ENCODE data around the gene LTB4R2. TPM values are rescaled to one million over a fixed set of nuclear protein-coding genes. Genes with fewer than 3 reads are reported as not detected.
"Not testable (repeated sequence)": the region's sequence is repeated elsewhere in the genome, so short reads cannot be mapped to it uniquely, and the experiment has no call there.

The LTB4R2 gene
- total RNA-seq, 1 donor from 2014 or later = 0.65 TPM

GRCh38 chr14:24353559-24354481, 43.9 kb downstream of the LTB4R2 start:
- ATAC-seq (ENCODE audit: poor library complexity) = no peak
- intact Hi-C loops (cut with DNase I) = no loop called here
- DNase-seq = no peak

DNA sequence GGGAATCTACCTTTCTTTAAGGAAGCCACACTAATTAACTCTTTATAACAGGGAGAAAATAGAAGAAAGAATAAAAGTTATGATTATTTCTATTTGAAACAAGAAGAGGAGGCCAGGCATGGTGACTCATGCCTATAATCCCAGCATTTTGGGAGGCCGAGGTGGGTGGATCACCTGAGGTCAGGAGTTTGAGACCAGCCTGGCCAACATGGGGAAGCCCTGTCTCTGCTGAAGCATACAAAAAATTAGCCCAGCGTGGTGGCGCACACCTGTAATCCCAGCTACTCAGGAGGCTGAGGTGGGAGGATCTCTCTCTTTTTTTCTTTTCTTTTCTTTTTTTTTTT, 44.5 kb downstream of the LTB4R2 start:
- DNase-seq; ATAC-seq (ENCODE audit: poor library complexity); intact Hi-C loops (cut with DNase I): not testable (repeated sequence)

GRCh38 chr14:24355009-24355408, 45.1 kb downstream of the LTB4R2 start:
- ATAC-seq (ENCODE audit: poor library complexity) (no peak), DNase-seq (no peak)
- intact Hi-C loops (cut with DNase I) = no loop called here

- ATAC-seq (ENCODE audit: poor library complexity) = no peak
- intact Hi-C loops (cut with DNase I) = no loop called here
These were observed 46.3 kb downstream of the LTB4R2 start for GRCh38 chr14:24356208-24356607.

DNA sequence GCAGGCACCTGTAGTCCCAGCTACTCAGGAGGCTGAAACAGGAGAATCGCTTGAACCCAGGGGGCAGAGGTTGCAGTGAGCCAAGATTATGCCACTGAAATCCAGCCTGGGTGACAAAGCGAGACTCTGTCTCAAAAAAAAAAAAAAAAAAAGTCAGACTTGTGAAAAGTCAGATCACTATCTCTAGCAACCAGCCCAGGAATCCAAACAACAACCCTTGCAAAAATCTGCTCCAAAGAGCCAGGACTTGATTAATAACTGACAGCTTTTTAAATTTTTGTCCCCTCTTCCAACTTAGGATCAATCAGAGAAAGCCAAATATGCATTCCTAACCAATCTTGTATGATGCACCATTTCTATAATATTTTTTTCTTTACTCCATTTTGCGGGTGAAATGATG, 50.3 kb downstream of the LTB4R2 start:
- intact Hi-C loops (cut with DNase I) = no loop called here
- ATAC-seq (ENCODE audit: poor library complexity) (no peak), DNase-seq (no peak)

More at GRCh38 chr14:24356208-24356607, 46.3 kb downstream of the LTB4R2 start:
- no peak for DNase-seq

DNA sequence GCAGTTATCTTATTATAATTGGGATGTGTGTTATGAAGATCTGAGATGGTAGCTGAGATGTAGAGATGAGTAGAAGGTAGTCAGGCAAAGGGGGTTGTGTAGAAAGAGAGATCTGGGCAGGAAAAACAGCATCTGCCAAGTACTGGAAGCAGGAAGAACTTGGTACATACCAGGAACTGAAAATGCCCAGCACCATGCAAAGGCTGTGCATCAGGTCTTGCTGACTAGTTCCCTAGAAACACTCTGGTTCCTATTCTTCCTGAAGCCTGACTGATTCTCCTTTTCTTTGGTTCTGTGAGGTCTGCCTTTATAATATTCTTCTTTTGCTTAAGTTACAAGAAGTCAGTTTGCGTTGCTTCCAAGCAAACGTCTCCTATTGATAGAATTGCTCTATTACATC, 51.4 kb downstream of the LTB4R2 start:
- intact Hi-C loops (cut with DNase I) = no loop called here
- DNase-seq (no peak), ATAC-seq (ENCODE audit: poor library complexity) (no peak)

Other genes starting within 250 kb of the LTB4R2 start
- gene CPNE6, start 238.6 kb upstream of the LTB4R2 start, total RNA-seq = not detected
- 2.7 TPM for gene PCK2, start 215.8 kb upstream of the LTB4R2 start, total RNA-seq
- gene DCAF11, start 195.4 kb upstream of the LTB4R2 start, total RNA-seq = 81.7 TPM
- gene NRL, start 195.2 kb upstream of the LTB4R2 start, total RNA-seq = 0.75 TPM
- gene FITM1, start 179.5 kb upstream of the LTB4R2 start, total RNA-seq = 126 TPM
- gene PSME1, start 173.9 kb upstream of the LTB4R2 start, total RNA-seq = 129 TPM
- 14.4 TPM for gene EMC9, start 168.5 kb upstream of the LTB4R2 start, total RNA-seq
- gene PSME2, start 163.5 kb upstream of the LTB4R2 start, total RNA-seq = 88.8 TPM
- gene RNF31, start 162.6 kb upstream of the LTB4R2 start, total RNA-seq = 29.5 TPM
- 24.0 TPM for gene IRF9, start 148.9 kb upstream of the LTB4R2 start, total RNA-seq
- 1.7 TPM for gene REC8, start 138.1 kb upstream of the LTB4R2 start, total RNA-seq
- 10.5 TPM for gene IPO4, start 121.3 kb upstream of the LTB4R2 start, total RNA-seq
- gene TM9SF1, start 114.7 kb upstream of the LTB4R2 start, total RNA-seq = 19.2 TPM
- gene TSSK4, start 104.4 kb upstream of the LTB4R2 start, total RNA-seq = not detected
- 26.6 TPM for gene CHMP4A, start 96.7 kb upstream of the LTB4R2 start, total RNA-seq
- 18.9 TPM for gene MDP1, start 94.1 kb upstream of the LTB4R2 start, total RNA-seq
- 212 TPM for gene NEDD8, start 77.8 kb upstream of the LTB4R2 start, total RNA-seq
- 26.2 TPM for gene GMPR2, start 77.2 kb upstream of the LTB4R2 start, total RNA-seq
- gene TINF2, start 67.5 kb upstream of the LTB4R2 start, total RNA-seq = 28.7 TPM
- 1.1 TPM for gene TGM1, start 47.0 kb upstream of the LTB4R2 start, total RNA-seq
- 20.3 TPM for gene RABGGTA, start 38.5 kb upstream of the LTB4R2 start, total RNA-seq
- gene DHRS1, start 10.4 kb upstream of the LTB4R2 start, total RNA-seq = 5.2 TPM
- 23.4 TPM for gene NOP9, start 10.3 kb upstream of the LTB4R2 start, total RNA-seq
- gene CIDEB, start 2.2 kb upstream of the LTB4R2 start, total RNA-seq = 2.9 TPM
- 1.8 TPM for gene LTB4R, start 1.4 kb downstream of the LTB4R2 start, total RNA-seq
- 20.6 TPM for gene ADCY4, start 24.9 kb downstream of the LTB4R2 start, total RNA-seq
- 2.9 TPM for gene RIPK3, start 29.9 kb downstream of the LTB4R2 start, total RNA-seq
- 25.6 TPM for gene NFATC4, start 58.0 kb downstream of the LTB4R2 start, total RNA-seq
- 8.8 TPM for gene NYNRIN, start 88.9 kb downstream of the LTB4R2 start, total RNA-seq
- 0.65 TPM for gene CBLN3, start 119.5 kb downstream of the LTB4R2 start, total RNA-seq
- gene KHNYN, start 119.8 kb downstream of the LTB4R2 start, total RNA-seq = 22.5 TPM
- gene SDR39U1, start 132.6 kb downstream of the LTB4R2 start, total RNA-seq = 84.7 TPM
- 1.9 TPM for gene CMA1, start 198.1 kb downstream of the LTB4R2 start, total RNA-seq